DOHH2 (cell line): Measurements from ENCODE around the gene DDR2.

Source experiments
- H3F3A ChIP-seq: fragments of 200-600 bp; sonication (generic), shearing (Covaris generic); 2 replicates; pipeline ENCODE4 v1.6.0; 2016; ENCODE audit warnings: antibody characterized with exemption, mild to moderate bottlenecking; ENCODE audit not compliant: control insufficient read depth, insufficient read depth
- H3K27ac ChIP-seq: fragments of 200-600 bp; sonication (generic); 2 replicates; pipeline ENCODE4 v1.5.1; 2014; ENCODE audit warnings: low read depth, mild to moderate bottlenecking, low read length, moderate library complexity
- H3K27me3 ChIP-seq: fragments of 200-600 bp; sonication (generic); 2 replicates; pipeline ENCODE4 v1.6.1; 2014; ENCODE audit warnings: mild to moderate bottlenecking, low read length, mixed read lengths; ENCODE audit not compliant: control insufficient read depth
- H3K36me3 ChIP-seq: fragments of 200-600 bp; sonication (generic); 2 replicates; pipeline ENCODE4 v1.6.1; 2014; ENCODE audit warnings: mild to moderate bottlenecking, low read length, moderate library complexity, mixed read lengths; ENCODE audit not compliant: control insufficient read depth
- H3K4me1 ChIP-seq: fragments of 200-600 bp; sonication (generic); 2 replicates; pipeline ENCODE4 v1.6.1; 2014; ENCODE audit warnings: mild to moderate bottlenecking, low read length, mixed read lengths; ENCODE audit not compliant: control insufficient read depth
- H3K4me2 ChIP-seq: fragments of 200-600 bp; sonication (generic); 2 replicates; pipeline ENCODE4 v1.6.0; 2014; ENCODE audit warnings: mild to moderate bottlenecking, low read length, moderate library complexity
- H3K4me3 ChIP-seq: fragments of 200-600 bp; sonication (generic); 2 replicates; pipeline ENCODE4 v1.5.1; 2014; ENCODE audit warnings: mild to moderate bottlenecking, low read length, mixed read lengths
- H3K79me2 ChIP-seq: fragments of 200-600 bp; sonication (generic); 2 replicates; pipeline ENCODE4 v1.6.1; 2014; ENCODE audit warnings: mild to moderate bottlenecking, low read length, mixed read lengths; ENCODE audit not compliant: control insufficient read depth
- H3K9me2 ChIP-seq: fragments of 200-600 bp; sonication (generic); replicated peaks from 2 replicates; pipeline ENCODE4 v1.6.1; 2014; ENCODE audit warnings: mild to moderate bottlenecking, low read length, mixed read lengths; ENCODE audit not compliant: control insufficient read depth
- H3K9me3 ChIP-seq: fragments of 200-600 bp; sonication (generic); 2 replicates; pipeline ENCODE4 v1.6.1; 2014; ENCODE audit warnings: antibody characterized with exemption, low read length, mixed read lengths; ENCODE audit not compliant: control insufficient read depth, insufficient read depth
- H4K20me1 ChIP-seq: fragments of 200-600 bp; sonication (generic); 2 replicates; pipeline ENCODE4 v1.6.0; 2014; ENCODE audit warnings: low read depth, mild to moderate bottlenecking, antibody characterized with exemption, low read length, moderate library complexity; ENCODE audit not compliant: control insufficient read depth, insufficient read depth
- EZH2phosphoT487 ChIP-seq: fragments of 200-600 bp; sonication (generic); IDR thresholded peaks from 2 replicates; pipeline ENCODE4 v1.6.1; 2017; ENCODE audit warnings: borderline replicate concordance, mild to moderate bottlenecking, antibody characterized with exemption, low read length, moderate library complexity, mixed read lengths
- TF ChIP-seq, protein P1 (sequence below): fragments of 200-600 bp; sonication (generic); IDR thresholded peaks from one replicate; pipeline ENCODE4 v1.5.1; 2014; ENCODE audit warnings: antibody characterized with exemption, mild to moderate bottlenecking, low read depth, low read length; ENCODE audit not compliant: poor library complexity, severe bottlenecking

DDR2 gene

DNA sequence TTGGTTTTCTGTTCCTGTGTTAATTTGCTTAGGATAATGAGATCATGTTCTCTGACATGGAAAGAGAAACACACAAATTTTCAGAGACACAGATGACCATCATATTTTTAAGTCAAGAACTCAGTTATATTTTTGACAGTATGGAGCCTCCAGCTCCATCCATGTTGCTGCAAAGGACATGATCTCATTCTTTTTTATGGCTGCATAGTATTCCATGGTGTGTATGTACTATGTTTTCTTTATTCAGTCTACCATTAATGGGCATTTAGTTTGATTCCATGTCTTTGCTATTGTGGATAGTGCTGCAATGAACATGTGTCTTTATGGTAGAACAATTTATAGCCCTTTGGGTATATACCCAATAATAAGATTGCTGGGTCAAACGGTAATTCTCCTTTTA lies 47.0 kb downstream of the DDR2 start:
- H4K20me1 ChIP-seq: no peaks in the 10 kb centered on the region
- no peaks in the 10 kb centered on the region for H3K9me3 ChIP-seq
- TF ChIP-seq, protein P1, sequence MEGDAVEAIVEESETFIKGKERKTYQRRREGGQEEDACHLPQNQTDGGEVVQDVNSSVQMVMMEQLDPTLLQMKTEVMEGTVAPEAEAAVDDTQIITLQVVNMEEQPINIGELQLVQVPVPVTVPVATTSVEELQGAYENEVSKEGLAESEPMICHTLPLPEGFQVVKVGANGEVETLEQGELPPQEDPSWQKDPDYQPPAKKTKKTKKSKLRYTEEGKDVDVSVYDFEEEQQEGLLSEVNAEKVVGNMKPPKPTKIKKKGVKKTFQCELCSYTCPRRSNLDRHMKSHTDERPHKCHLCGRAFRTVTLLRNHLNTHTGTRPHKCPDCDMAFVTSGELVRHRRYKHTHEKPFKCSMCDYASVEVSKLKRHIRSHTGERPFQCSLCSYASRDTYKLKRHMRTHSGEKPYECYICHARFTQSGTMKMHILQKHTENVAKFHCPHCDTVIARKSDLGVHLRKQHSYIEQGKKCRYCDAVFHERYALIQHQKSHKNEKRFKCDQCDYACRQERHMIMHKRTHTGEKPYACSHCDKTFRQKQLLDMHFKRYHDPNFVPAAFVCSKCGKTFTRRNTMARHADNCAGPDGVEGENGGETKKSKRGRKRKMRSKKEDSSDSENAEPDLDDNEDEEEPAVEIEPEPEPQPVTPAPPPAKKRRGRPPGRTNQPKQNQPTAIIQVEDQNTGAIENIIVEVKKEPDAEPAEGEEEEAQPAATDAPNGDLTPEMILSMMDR: no peak
- TF ChIP-seq EZH2phosphoT487: no peak
- H3K36me3 ChIP-seq: no peaks in the 10 kb centered on the region
- H3K4me1 ChIP-seq: no peaks in the 10 kb centered on the region
- no peak overlapping the region for H3K4me2 ChIP-seq
- no peaks in the 10 kb centered on the region for H3F3A ChIP-seq
- H3K9me2 ChIP-seq: no peaks in the 10 kb centered on the region
- H3K27ac ChIP-seq: no peak overlapping the region
- no peak overlapping the region for H3K4me3 ChIP-seq
- no peaks in the 10 kb centered on the region for H3K79me2 ChIP-seq
- H3K27me3 ChIP-seq: no peaks in the 10 kb centered on the region

DNA sequence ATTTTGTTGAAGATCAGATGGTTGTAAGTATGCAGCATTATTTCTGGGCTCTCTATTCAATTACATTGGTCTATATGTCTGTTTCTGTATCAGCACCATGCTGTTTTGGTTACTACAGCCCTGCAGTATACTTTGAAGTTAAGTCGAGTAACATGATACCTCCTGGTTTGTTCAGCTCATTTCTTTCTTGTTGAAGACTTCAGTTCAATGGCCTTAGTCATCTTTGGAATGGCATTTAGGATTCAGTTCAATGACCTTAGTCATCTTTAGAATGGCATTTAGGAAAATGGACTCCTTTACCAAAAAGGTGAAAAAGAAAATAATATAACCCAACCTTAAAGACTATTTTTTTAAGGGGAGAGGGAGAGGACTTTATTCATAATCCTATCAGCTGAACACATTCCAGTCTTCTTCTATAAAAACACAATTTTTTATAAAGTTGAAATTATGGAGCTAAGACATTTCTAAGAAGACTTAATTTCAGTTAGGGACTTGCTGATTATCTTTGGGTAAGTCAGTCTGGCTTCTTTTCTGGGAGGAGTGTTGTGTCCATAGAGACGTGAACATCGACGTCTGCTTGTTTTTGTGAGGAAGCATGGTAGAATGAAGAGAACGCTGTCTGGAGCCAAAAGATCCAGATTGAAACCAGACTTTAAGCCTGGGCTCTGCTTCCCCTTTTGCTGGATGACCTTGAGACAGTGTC lies 48.3 kb downstream of the DDR2 start:
- no peaks in the 10 kb centered on the region for H4K20me1 ChIP-seq
- no peak overlapping the region for H3K4me2 ChIP-seq
- H3K4me1 ChIP-seq: no peaks in the 10 kb centered on the region
- TF ChIP-seq, protein P1: no peak
- no peak for TF ChIP-seq EZH2phosphoT487
- H3K27me3 ChIP-seq: no peaks in the 10 kb centered on the region
- H3F3A ChIP-seq: no peaks in the 10 kb centered on the region
- no peak overlapping the region for H3K4me3 ChIP-seq
- H3K27ac ChIP-seq: no peak overlapping the region
- no peaks in the 10 kb centered on the region for H3K9me3 ChIP-seq
- no peaks in the 10 kb centered on the region for H3K9me2 ChIP-seq
- no peaks in the 10 kb centered on the region for H3K79me2 ChIP-seq
- no peaks in the 10 kb centered on the region for H3K36me3 ChIP-seq

DNA sequence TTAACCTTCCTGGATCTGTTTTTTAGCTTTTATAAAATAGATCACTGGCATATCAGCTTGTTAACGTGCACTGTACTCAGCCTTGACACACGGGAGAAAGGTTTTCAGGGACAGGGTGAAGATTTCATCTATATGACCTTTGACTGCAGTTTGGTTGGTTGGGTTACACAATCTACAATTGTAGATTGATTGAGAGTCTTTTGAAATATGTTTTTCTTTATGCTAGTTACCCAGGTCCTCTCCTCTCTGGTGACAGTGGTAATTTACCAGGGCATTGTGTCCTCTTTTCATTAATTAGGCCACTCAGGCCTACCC lies 48.8 kb downstream of the DDR2 start:
- Histone ChIP-seq H3K4me1 (no peaks in the 10 kb centered on the region), H3K36me3 (no peaks in the 10 kb centered on the region), H3K27ac (no peak overlapping the region), H3K9me3 (no peaks in the 10 kb centered on the region), H3K9me2 (no peaks in the 10 kb centered on the region), H3K79me2 (no peaks in the 10 kb centered on the region), H4K20me1 (no peaks in the 10 kb centered on the region), H3K4me2 (no peak overlapping the region), H3K27me3 (no peaks in the 10 kb centered on the region), H3K4me3 (no peak overlapping the region), H3F3A (no peaks in the 10 kb centered on the region)
- no peak for TF ChIP-seq EZH2phosphoT487
- TF ChIP-seq, protein P1: no peak

DNA sequence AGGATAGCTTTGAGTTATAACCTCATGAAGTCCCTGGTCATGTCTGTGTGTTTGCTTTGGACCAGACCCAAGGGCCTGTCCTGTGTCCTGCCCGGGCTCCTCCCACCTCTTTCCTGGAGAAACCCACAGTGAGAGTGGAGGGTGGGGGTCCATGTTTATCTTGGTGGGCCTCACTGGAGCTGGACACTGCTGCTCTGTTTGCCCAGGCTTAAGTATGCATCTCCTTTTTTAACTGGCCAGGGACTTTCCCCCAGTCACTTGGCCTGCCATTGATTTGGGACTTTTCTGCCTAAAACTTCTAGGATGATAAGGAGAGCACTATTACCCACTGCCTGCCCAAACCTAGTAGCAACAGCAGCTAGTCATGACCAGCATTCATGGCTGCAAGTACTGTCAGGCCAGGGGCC lies 49.8 kb downstream of the DDR2 start:
- no peak overlapping the region for H3K4me3 ChIP-seq
- H3K4me1 ChIP-seq: no peaks in the 10 kb centered on the region
- no peaks in the 10 kb centered on the region for H3K79me2 ChIP-seq
- H3K27me3 ChIP-seq: no peaks in the 10 kb centered on the region
- H3K9me3 ChIP-seq: no peaks in the 10 kb centered on the region
- no peaks in the 10 kb centered on the region for H3K36me3 ChIP-seq
- no peaks in the 10 kb centered on the region for H4K20me1 ChIP-seq
- no peak overlapping the region for H3K4me2 ChIP-seq
- no peak overlapping the region for H3K27ac ChIP-seq
- H3F3A ChIP-seq: no peaks in the 10 kb centered on the region
- no peaks in the 10 kb centered on the region for H3K9me2 ChIP-seq
- TF ChIP-seq, protein P1: no peak
- TF ChIP-seq EZH2phosphoT487: no peak
